GM13977 (cell line): ENCODE results near the gene FPR2.
"Not testable (repeated sequence)": the region's sequence is repeated elsewhere in the genome, so short reads cannot be mapped to it uniquely, and the experiment has no call there.

Source experiments
- DNase-seq: peaks from one replicate; pipeline ENCODE4 v3.0.0; 2012; ENCODE audit warnings: low spot score
- CTCF ChIP-seq: IDR thresholded peaks from 2 replicates; pipeline ENCODE4 v1.5.1; 2012; ENCODE audit warnings: mild to moderate bottlenecking, control low read depth; ENCODE audit not compliant: insufficient read depth; ENCODE audit errors: extremely low read depth, missing control alignments
- in situ Hi-C: fragments of 300-500 bp; cut with MboI; formaldehyde crosslinking; loops from one replicate; pipeline ENCODE4 v1.12.0; 2022; ENCODE audit warnings: low sequenced_read_pairs, low pct_unique_long_range_greater_than_20kb, mixed read lengths, inconsistent platforms; ENCODE audit not compliant: unreplicated experiment

Gene FPR2

GRCh38 chr19:51727349-51727880, 33.6 kb upstream of the FPR2 start:
- in situ Hi-C loops, result no loop called here
- DNase-seq, result no peak

GRCh38 chr19:51729781-51730180, 31.2 kb upstream of the FPR2 start:
- no peak for DNase-seq
- TF ChIP-seq CTCF, result no peak
- in situ Hi-C loops, result no loop called here

More at GRCh38 chr19:51727349-51727880, 33.6 kb upstream of the FPR2 start:
- no peak for TF ChIP-seq CTCF

DNA sequence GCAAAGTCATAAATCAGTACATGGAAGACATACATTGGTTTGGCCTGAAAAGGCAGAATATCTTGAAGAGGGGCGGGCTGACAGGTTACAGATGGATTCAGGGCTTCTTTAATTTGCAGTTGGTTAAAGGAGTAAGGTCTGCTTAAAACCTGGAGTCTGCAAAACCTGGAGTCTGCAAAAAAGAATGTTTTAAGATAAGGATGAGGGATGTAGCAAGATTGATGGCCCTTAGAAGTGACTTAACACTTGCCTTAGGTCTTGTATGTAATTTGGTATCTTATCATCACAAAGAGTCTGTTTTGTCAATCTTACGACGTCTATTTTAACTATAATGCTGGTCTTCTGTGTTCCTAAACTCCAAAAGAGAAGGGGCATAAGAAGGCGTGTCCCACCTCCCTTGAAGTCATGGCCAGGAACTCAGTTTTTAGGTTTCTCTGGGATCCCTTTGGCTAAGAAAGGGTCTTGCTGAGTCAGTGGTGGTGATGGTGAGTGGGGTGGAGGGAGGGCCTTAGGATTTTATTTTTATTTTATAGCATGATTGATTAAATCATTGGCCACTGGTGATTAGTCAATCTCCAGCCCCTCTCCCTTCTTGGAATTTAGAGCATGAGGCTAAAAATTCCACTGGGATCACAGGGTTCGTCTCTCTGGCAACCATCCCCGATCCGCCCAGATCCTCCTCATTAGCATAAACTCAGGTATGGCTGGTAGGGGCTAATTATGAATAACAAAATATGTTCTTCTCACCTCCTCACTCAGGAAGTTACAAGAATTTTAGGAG, 27.0 kb upstream of the FPR2 start:
- no peak for TF ChIP-seq CTCF
- in situ Hi-C loops, result no loop called here
- no peak for DNase-seq

GRCh38 chr19:51735759-51736449, 25.1 kb upstream of the FPR2 start:
- in situ Hi-C loops, result no loop called here
- DNase-seq, result no peak
- no peak for TF ChIP-seq CTCF

DNA sequence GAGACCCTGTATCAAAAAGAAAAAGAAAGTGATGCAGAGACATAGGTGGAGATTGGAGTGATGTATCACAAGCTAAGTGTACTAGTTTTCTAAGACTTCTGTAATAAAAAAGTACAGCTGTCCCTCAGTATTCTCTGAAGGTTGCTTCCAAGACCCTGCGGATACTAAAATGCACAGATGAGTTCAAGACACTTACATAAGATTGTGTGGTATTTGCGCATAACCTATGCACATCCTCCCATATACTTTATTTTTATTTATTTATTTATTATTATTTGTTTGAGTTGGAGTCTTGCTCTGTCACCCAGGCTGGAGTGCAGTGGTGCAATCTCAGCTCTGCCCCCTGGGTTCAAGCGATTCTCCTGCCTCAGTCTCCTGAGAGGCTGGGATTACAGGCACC, 23.6 kb upstream of the FPR2 start:
- in situ Hi-C loops, result no loop called here
- TF ChIP-seq CTCF, result no peak
- no peak for DNase-seq

- in situ Hi-C loops, result no loop called here
- no peak for DNase-seq
- TF ChIP-seq CTCF, result no peak
Observed at GRCh38 chr19:51737924-51738323, 23.1 kb upstream of the FPR2 start.

DNA sequence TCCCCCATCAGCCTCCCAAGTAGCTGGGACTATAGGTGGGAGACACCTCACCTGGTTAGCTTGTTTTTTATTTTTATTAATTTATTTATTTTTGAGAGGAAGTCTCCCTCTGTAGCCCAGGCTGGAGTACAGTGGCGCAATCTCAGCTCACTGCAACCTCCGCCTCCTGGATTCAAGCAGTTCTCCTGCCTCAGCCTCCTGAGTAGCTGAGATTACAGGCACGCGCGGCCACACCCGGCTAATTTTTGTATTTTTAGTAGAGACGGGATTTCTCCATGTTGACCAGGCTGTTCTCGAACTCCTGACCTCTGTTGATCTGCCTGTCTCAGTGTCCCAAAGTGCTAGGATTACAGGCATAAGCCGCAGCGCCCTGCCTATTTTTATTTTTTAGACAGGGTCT, 22.5 kb upstream of the FPR2 start:
- in situ Hi-C loops, DNase-seq: not testable (repeated sequence)
